Fibroblast of mammary gland (primary cell): ENCODE measurements around the gene PLOD3.
A peak's percentile ranks its signal among the peaks of the same experiment; 100 is the strongest.

ENCODE experiments used
- DNase-seq: peaks from one replicate; pipeline ENCODE4 v3.0.0-alpha.2; 2010; ENCODE audit warnings: low read depth
- H3K4me3 ChIP-seq: 2 replicates; pipeline ENCODE4 v1.5.1; 2011; ENCODE audit warnings: low read depth, mild to moderate bottlenecking, low read length, moderate library complexity; ENCODE audit not compliant: control insufficient read depth
- TF ChIP-seq, protein P1 (sequence below): conservative IDR thresholded peaks from 2 replicates; pipeline ENCODE4 v1.5.1; 2011; ENCODE audit warnings: low read depth, low read length, inconsistent platforms; ENCODE audit not compliant: control insufficient read depth, insufficient read depth

Gene PLOD3

DNA sequence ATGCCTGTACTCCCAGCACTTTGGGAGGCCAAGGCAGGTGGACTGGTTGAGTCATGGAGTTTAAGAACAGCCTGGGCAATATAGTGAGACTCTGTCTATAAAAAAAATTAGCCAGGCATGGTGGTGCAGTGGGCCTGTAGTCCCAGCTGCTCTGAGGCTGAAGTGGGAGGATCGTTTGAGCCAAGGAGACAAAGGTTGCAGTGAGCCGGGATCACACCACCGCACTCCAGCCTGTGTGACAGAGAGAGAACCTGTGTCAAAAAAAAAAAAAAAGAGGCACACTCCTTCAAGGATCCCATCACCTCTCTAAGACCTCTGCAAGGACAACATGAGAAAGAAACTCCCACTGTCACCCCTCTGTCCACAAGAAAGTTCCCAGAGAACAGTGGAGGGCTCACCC, 41.7 kb downstream of the PLOD3 start:
- TF ChIP-seq, protein P1, sequence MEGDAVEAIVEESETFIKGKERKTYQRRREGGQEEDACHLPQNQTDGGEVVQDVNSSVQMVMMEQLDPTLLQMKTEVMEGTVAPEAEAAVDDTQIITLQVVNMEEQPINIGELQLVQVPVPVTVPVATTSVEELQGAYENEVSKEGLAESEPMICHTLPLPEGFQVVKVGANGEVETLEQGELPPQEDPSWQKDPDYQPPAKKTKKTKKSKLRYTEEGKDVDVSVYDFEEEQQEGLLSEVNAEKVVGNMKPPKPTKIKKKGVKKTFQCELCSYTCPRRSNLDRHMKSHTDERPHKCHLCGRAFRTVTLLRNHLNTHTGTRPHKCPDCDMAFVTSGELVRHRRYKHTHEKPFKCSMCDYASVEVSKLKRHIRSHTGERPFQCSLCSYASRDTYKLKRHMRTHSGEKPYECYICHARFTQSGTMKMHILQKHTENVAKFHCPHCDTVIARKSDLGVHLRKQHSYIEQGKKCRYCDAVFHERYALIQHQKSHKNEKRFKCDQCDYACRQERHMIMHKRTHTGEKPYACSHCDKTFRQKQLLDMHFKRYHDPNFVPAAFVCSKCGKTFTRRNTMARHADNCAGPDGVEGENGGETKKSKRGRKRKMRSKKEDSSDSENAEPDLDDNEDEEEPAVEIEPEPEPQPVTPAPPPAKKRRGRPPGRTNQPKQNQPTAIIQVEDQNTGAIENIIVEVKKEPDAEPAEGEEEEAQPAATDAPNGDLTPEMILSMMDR, result no peak
- DNase-seq, result no peak
- no peak overlapping the region for H3K4me3 ChIP-seq

- DNase-seq, result no peak
- no peak overlapping the region for H3K4me3 ChIP-seq
- TF ChIP-seq, protein P1, result no peak
These were observed 43.0 kb downstream of the PLOD3 start for GRCh38 chr7:101174322-101174854.

GRCh38 chr7:101173752-101174244, 43.6 kb downstream of the PLOD3 start:
- TF ChIP-seq, protein P1, result no peak
- peak; percentile 55 for DNase-seq
- H3K4me3 ChIP-seq, result no peak overlapping the region

GRCh38 chr7:101172854-101173751, 44.3 kb downstream of the PLOD3 start:
- DNase-seq, result peak; percentile 69
- no peak overlapping the region for H3K4me3 ChIP-seq
- TF ChIP-seq, protein P1, result no peak

GRCh38 chr7:101172005-101172853, 45.2 kb downstream of the PLOD3 start:
- TF ChIP-seq, protein P1, result no peak
- no peak overlapping the region for H3K4me3 ChIP-seq
- DNase-seq, result no peak

DNA sequence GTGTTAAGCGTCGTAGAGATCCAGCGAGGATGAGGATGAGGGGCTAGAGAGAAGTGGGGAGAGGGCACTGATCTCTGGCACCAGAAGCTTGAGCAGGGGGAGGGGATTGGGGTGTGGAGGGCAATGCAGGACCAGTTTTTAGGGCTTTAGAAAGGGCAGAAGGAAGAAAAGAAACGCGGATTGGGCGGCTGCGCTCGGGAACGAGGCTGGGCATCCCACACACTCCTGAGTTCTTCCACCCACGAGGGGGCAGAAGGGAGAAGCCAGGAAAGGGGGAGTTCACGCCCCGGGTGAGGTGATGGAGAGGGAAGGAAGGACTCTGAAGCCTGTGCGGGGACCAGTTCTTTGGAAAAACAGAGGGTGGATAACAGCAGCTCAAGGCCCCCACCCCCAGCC, 45.9 kb downstream of the PLOD3 start:
- TF ChIP-seq, protein P1, result peak; percentile 15
- DNase-seq, result no peak
- no peak overlapping the region for H3K4me3 ChIP-seq
